Uterus (tissue), 4 donors: ENCODE measurements around the gene ALOX12. TPM values are rescaled to one million over a fixed set of nuclear protein-coding genes. Genes with fewer than 3 reads are reported as not detected.

Source experiments
- DNase-seq, 2 donors: peaks; one replicate each; pipeline ENCODE4 v3.0.0-alpha.2; 2019 to 2020
- H3K27ac ChIP-seq, 2 donors: fragments of 200-600 bp; sonication (generic); 1 replicate in 1 of 2; 2 replicates in 1 of 2; pipeline ENCODE4 v1.5.1; 2016 to 2018
- H3K27me3 ChIP-seq, 2 donors: fragments of 200-600 bp; sonication (generic); one replicate each; pipeline ENCODE4 v1.5.1; 2018 to 2019; ENCODE audit warnings: control low read depth in 1 of 2
- H3K36me3 ChIP-seq, 2 donors: fragments of 200-600 bp; sonication (generic); one replicate each; pipeline ENCODE4 v1.5.1; 2019; ENCODE audit warnings: control low read depth in 1 of 2
- H3K4me1 ChIP-seq, 2 donors: fragments of 200-600 bp; sonication (generic); one replicate each; pipeline ENCODE4 v1.5.1; 2018 to 2019; ENCODE audit warnings: control low read depth in 1 of 2
- H3K4me3 ChIP-seq, 2 donors: fragments of 200-600 bp; sonication (generic); 1 replicate in 1 of 2; 2 replicates in 1 of 2; pipeline ENCODE4 v1.5.1; 2018 to 2019; ENCODE audit warnings: mild to moderate bottlenecking in 1 of 2
- H3K9me3 ChIP-seq, 2 donors: fragments of 200-600 bp; sonication (generic); one replicate each; pipeline ENCODE4 v1.5.1; 2019; ENCODE audit warnings: control low read depth in 1 of 2
- POLR2A ChIP-seq, 2 donors: fragments of 450-650 bp; IDR thresholded peaks; one replicate each; pipeline ENCODE4 v1.6.1; 2016; ENCODE audit warnings: antibody characterized with exemption in 2 of 2, mild to moderate bottlenecking in 1 of 2, moderate library complexity in 1 of 2
- intact Hi-C: fragments of 100-400 bp; cut with DNase I; formaldehyde crosslinking; loops from one replicate; pipeline ENCODE4 v1.15.1; 2023; ENCODE audit warnings: low total_unique reads
- total RNA-seq, 4 donors: library from RNA; depleted of rRNA in 3 of 4; stranded (reverse); fragments of >200 nt in 3 of 4; gene quantifications; one replicate each; pipeline versions ENCODE4 v1.1.0 to v1.2.4, GENCODE V29; 2014 to 2023
- TF ChIP-seq, protein P1 (sequence below), 4 experiments: fragments of 200-600 bp in 2 of 4; fragments of 450-650 bp in 2 of 4; sonication (generic) in 2 of 4; IDR thresholded peaks; one replicate each; pipeline ENCODE4 v1.5.1; 2016 to 2019; ENCODE audit warnings: antibody characterized with exemption in 4 of 4, mild to moderate bottlenecking in 2 of 4, moderate library complexity in 1 of 4
- donor health status: DM: yes; HTN: yes; CAD: no.

ALOX12 gene
- total RNA-seq, 4 donors from 2014 or later = 0.14 to 0.34 TPM; not detected in 2

GRCh38 chr17:7025245-7025644, 29.4 kb downstream of the ALOX12 start:
- Histone ChIP-seq H3K36me3 (no peaks in the 10 kb centered on the region), H3K4me3 (no peak overlapping the region), H3K9me3 (no peaks in the 10 kb centered on the region), H3K27ac (no peak overlapping the region), H3K27me3 (peaks cover 0 to 15% of the 10 kb centered on the region in 2 donors), H3K4me1 (peaks cover 0 to 6% of the 10 kb centered on the region in 2 donors)
- intact Hi-C loops = no loop called here
- TF ChIP-seq POLR2A (IDR thresholded peaks at IDR 0.05) = no peak
- TF ChIP-seq, protein P1, sequence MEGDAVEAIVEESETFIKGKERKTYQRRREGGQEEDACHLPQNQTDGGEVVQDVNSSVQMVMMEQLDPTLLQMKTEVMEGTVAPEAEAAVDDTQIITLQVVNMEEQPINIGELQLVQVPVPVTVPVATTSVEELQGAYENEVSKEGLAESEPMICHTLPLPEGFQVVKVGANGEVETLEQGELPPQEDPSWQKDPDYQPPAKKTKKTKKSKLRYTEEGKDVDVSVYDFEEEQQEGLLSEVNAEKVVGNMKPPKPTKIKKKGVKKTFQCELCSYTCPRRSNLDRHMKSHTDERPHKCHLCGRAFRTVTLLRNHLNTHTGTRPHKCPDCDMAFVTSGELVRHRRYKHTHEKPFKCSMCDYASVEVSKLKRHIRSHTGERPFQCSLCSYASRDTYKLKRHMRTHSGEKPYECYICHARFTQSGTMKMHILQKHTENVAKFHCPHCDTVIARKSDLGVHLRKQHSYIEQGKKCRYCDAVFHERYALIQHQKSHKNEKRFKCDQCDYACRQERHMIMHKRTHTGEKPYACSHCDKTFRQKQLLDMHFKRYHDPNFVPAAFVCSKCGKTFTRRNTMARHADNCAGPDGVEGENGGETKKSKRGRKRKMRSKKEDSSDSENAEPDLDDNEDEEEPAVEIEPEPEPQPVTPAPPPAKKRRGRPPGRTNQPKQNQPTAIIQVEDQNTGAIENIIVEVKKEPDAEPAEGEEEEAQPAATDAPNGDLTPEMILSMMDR (IDR thresholded peaks at IDR 0.05) = no peak
- no peak for DNase-seq

- Histone ChIP-seq H3K27ac (peak overlapping the region; percentile 27 to 72), H3K4me1 (peaks cover 0 to 6% of the 10 kb centered on the region in 2 donors)
- TF ChIP-seq, protein P1 (IDR thresholded peaks at IDR 0.05) = no peak
- no peak for TF ChIP-seq POLR2A (IDR thresholded peaks at IDR 0.05)
These were observed 30.7 kb downstream of the ALOX12 start for GRCh38 chr17:7026471-7027115.

DNA sequence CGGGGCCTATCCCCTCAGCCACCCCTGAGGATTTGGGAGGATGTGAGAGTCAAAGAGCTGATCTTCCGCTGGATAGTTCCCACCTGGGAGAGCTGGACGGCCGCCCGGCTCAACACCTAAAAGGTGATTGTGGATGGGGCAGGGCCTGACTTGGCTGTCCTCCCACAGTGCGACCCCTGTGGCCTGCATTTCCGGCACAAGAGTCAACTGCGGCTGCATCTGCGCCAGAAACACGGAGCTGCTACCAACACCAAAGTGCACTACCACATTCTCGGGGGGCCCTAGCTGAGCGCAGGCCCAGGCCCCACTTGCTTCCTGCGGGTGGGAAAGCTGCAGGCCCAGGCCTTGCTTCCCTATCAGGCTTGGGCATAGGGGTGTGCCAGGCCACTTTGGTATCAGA, 31.5 kb downstream of the ALOX12 start:
- no peak for DNase-seq
- Histone ChIP-seq H3K4me3 (no peak overlapping the region), H3K9me3 (no peaks in the 10 kb centered on the region), H3K4me1 (peaks cover 0 to 6% of the 10 kb centered on the region in 2 donors), H3K27me3 (peaks cover 0 to 12% of the 10 kb centered on the region in 2 donors), H3K27ac (peak overlapping the region; percentile 27 to 72), H3K36me3 (no peaks in the 10 kb centered on the region)
- intact Hi-C loops = no loop called here
- TF ChIP-seq, protein P1 (IDR thresholded peaks at IDR 0.05) = no peak
- no peak for TF ChIP-seq POLR2A (IDR thresholded peaks at IDR 0.05)

More at GRCh38 chr17:7026471-7027115, 30.7 kb downstream of the ALOX12 start:
- H3K9me3 ChIP-seq = no peaks in the 10 kb centered on the region
- no peak overlapping the region for H3K4me3 ChIP-seq
- no peak for DNase-seq
- intact Hi-C loops = no loop called here
- H3K27me3 ChIP-seq = peaks cover 0 to 15% of the 10 kb centered on the region in 2 donors
- no peaks in the 10 kb centered on the region for H3K36me3 ChIP-seq

DNA sequence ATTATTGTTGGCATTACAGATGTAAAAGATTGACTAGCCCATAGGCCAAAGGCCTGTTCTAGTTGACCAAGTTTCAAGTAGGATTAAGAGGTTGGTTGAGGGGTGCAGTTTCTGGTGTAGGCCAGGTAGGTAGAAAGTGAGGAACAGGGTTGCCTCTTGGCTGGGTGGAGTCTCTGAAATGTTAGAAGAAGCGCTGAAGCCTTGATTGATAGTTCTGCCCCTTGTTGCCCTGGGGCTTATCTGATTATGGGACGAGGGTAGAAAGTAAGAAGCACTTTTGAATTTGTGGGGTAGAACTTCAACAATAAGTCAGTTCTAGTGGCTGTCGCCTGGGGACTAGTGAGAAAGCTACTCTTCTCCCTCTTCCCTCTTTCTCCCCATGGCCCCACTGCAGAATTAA, 33.2 kb downstream of the ALOX12 start:
- Histone ChIP-seq H3K27me3 (no peaks in the 10 kb centered on the region), H3K4me3 (no peak overlapping the region), H3K4me1 (no peaks in the 10 kb centered on the region), H3K9me3 (no peaks in the 10 kb centered on the region), H3K36me3 (no peaks in the 10 kb centered on the region), H3K27ac (peak overlapping the region; percentile 44 to 72)
- intact Hi-C loops = no loop called here
- TF ChIP-seq POLR2A (IDR thresholded peaks at IDR 0.05) = no peak
- TF ChIP-seq, protein P1 (IDR thresholded peaks at IDR 0.05) = no peak
- DNase-seq = no peak

- H3K27ac ChIP-seq = peak overlapping the region; percentile 44 to 72
- H3K4me3 ChIP-seq = no peak overlapping the region
- DNase-seq = peak in 1 of 2 donors; percentile 56
These were observed 33.8 kb downstream of the ALOX12 start for GRCh38 chr17:7029659-7030058.

More at GRCh38 chr17:7029659-7030058, 33.8 kb downstream of the ALOX12 start:
- Histone ChIP-seq H3K4me1 (no peaks in the 10 kb centered on the region), H3K36me3 (no peaks in the 10 kb centered on the region), H3K27me3 (no peaks in the 10 kb centered on the region), H3K9me3 (no peaks in the 10 kb centered on the region)
- intact Hi-C loops = no loop called here
- peak in 1 of 2 donors; percentile 53 for TF ChIP-seq POLR2A (IDR thresholded peaks at IDR 0.05)
- TF ChIP-seq, protein P1 (IDR thresholded peaks at IDR 0.05) = no peak
